HG03575 (cell line): ENCODE results near the gene SLC2A1.

Experiments
- ATAC-seq: cut with Tn5 transposase; IDR thresholded peaks from one replicate; pipeline ENCODE4 v1.9.1; 2021; ENCODE audit not compliant: unreplicated experiment, insufficient number of reproducible peaks, low FRiP score; ENCODE audit errors: extremely low read depth

SLC2A1 gene

DNA sequence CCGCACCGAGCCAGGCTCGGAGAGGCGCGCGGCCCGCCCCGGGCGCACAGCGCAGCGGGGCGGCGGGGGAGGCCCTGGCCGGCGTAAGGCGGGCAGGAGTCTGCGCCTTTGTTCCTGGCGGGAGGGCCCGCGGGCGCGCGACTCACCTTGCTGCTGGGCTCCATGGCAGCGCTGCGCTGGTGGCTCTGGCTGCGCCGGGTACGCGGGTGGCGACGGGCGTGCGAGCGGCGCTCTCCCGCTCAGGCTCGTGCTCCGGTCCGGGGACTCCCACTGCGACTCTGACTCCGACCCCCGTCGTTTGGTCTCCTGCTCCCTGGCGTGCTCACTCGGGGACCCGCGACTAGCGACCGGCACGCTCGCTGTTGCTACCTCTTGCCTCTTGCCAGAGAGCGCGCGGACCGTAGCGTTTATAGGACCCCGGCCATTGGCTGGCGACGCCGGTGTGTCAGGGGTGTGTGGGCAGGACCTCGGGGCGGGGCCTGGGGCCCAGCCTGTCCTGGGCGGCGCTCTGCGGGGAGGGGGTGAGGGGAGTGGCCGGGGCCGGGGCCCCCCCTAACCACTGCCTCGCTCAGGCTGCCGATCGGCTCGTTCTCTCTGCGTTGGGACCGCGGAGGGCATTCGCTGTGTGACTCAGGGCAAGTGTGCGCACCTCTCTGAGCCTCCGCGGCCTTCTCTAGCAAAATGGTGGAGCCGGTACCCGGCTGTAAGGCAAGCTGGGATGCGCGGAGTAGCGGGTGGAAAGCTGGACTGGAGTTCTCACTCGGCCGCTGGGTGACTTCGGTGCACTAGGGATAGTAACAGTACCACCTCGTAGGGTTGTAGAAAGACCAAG, at the start of gene SLC2A1:
SLC2A1 (minus strand) TSS at position 381 of the 832 bp plus-strand sequence; CDS start at position 164, 217 bp downstream.
- peak; percentile 43 for ATAC-seq

DNA sequence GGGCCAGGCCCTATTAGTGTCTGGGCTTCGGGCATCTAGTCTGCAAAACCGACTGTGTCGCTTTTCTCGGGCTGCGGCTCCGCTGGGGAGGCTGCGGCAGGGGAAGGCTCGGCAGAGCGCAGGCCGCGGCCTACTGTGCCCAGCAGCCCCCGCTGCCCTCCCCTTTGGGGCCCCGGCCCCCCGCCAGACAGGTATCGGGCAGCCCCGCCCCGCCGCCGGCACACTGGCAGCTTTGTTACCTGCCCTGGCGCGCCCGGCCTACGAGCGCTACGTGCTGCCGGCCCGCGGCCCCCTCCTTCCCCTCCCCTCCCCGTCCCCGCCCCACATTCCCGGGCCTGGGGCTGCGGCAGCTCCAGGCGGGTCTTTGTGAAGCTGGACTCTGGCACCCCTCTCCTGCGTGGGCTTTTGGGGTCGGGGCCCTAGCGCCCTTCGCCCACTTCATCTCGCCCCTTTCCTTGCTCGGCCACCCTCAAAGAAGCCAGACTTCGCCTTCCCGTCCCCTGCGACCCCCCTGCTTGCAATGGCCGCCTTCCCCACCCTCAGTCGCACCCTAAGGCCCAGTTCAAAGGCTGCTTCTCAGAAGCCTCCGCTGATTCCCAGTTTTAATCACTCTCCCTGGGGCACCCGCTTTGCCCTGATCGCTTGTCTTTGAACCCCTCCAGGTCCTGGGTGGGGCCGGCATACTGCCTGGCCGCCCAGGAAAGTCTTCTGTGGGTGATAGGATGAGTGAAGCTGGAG, 48.9 kb upstream of the SLC2A1 start:
- ATAC-seq: no peak

DNA sequence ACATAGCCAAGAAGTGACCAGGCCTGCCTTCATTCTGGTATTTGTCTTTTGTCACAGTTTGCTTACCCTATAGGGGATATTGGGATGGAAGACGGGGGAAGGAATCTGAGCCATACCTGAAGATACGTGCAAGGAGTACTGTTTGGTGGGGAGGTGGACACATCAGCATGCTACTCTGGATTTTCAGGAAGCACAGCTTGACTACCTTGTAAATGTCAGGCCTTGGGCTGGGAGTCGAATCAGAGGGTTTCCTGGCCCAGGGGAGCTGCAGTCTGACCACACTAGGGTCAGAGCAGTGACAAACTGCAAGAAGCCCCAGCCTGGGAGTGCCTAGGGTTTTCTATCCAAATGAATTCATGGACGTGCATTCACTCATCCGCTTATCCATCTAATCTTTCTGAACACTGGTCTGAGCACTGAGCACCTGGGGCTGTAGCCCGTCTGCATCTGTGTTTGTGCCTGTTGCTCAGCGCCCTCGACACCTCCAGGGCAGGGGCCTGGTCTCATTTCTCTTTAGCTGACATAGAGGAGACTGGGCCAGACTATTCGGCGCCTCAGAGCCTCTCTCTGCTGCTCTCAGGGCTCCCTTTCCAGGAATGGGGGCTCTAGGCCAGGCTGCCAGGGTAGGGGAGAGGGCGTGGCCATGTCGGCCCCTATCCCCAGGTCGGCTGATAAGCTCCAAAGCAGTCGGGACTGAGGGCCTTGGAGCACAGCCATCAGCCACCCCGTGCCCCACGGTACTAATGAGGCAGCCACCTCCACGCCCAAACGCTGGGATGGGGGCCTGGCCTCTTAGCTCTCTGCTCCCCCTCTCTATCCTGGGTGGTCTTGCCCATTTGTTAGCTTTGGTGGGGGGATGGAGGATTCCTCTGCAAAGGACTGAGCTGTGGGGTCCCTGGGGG, 47.0 kb upstream of the SLC2A1 start:
- no peak for ATAC-seq

DNA sequence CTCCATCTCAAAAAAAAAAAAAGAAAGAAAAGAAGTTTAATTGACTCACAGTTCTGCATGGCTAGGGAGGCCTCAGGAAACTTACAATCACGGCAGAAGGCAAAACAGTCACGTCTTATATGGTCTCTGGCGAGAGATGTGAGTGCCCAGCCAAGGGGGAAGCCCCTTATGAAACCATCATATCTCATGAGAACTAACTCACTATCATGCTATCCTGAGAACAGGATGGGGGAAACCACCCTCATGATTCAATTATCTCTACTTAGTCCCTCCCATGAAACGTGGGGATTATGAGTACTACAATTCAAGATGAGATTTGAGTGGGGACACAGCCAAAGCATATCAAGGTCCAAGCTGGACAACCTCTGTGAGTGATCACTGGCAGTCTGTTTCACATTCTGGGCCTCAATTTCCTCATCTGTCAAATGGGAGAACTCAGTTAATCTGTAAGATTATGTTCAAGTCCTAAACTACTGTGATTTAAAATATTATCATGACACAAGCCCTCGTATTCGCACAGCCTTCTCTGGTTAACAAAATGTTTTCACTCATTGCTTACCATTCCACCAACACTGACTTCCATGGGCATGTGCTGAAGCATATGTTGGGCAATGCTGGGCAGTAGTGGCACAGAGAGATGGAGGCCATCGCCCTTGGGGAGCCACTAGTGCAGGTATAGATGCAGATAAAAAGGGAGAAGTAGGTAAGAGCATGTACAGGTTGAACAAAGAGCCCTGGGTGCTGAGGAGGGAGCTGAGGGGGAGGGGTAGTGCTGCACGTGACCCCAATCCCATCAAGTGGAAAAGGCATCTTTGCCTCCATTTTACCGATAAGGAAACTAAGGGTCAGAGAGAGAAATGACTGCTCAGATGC, 46.2 kb upstream of the SLC2A1 start:
- no peak for ATAC-seq

DNA sequence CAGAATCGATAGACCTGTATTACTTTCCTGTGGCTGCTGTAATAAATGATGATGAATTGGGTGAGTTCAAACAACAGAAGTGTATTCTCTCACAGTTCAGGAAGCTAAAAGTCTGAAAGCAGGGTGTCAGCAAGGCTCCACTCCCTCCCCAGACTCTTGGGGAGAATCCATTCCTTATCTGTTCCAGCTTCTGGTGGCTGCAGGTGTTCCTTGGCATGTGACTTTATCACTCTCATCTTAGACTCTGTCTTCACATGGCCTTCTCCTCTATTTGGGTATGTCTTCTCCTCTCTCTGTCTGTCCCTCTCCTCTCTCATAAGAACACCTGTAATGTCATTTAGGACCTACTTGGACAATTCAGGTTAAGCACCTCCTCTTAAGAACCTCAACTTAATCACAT, 44.1 kb upstream of the SLC2A1 start:
- no peak for ATAC-seq

DNA sequence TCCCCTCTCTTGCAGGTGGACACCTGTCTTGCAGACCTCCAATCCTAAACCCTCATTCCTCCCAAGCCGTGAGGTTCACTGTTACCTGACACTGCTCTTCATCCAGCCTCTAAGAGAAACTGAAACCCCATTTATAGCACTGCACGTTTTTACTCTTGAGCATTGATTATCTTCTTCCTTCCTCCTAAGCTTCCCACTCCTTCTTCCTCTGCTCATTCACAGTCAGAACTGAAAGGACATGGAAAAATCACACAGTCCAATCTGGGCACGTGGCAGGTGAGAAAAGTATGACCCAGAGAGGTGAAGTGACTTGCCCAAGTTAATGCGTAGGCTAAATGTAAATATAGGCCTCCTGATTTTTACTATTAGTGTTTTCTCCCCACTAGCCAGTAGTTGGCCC, 43.4 kb upstream of the SLC2A1 start:
- no peak for ATAC-seq

DNA sequence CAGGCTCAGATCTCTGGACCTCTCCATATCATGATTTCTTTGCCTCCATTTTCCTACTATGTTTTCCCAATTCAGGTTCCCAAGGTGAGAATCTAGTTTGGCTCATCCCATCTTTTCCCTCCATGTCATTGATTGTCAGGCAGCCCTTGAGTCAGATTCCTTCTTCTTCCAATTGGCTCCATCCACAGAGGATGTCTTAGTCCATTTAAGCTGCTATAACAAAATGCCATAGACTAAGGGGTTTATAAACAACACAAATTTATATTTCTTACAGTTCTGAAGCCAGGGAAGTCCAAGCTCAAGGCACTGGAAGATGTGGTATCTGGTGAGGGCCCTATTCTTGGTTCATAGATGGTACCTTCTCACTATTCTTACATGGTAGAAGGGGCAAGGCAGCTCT, 42.8 kb upstream of the SLC2A1 start:
- ATAC-seq: no peak

DNA sequence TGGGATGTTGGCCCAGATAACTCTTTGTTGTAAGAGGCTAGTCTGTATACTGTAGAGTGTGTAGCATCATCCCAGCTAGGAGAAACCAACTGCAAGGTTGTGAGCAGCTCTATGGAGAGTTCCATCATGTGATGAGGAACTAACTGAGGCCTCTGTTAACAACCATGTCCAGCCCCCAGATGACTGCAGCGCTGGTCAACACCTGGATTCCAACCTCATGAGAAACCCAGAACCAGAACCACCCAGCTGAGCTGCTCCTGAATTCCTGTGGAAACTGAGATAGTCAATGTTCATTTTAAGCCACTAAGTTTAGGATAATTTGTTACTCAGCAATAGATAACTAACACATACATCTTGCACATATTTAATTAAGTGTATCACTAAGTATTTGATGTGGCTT, 41.6 kb upstream of the SLC2A1 start:
- no peak for ATAC-seq

DNA sequence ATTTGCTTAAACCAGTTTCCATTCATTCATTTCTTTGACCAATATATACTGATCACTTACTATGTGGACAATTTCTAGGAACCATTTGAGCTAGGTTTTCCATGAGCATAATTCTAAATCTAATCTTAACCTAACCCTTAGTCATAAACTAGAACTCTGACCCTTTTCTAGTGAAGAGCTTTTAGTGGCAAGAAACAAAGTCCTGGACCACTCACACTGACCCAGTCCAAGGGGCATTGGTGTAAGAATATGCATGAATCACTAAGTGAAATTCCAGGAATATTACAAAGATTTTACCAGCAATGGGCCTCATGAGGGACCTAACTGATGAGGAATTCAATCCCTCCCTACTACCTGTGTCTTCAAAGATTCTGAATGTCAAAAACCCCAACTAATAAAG, 40.6 kb upstream of the SLC2A1 start:
- no peak for ATAC-seq

DNA sequence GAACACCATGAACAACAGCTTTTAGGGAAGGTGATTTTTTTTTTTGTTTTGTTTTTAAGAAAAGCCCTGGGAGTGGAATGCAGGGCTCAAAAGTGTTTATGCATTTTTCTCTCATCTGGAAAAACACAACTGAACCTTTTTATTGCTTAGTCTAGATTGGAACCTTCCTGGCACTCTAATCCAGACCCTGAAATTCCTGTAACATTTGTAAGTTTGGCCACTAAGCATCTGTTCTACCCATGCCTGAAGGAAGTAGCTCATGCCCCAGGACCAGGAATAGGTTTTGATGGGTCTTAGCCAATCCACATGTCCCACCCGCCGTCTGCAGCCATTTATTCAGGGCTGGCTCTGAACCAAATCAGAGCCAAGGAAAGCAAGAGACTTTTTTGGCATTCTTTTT, 39.7 kb upstream of the SLC2A1 start:
- ATAC-seq: no peak

DNA sequence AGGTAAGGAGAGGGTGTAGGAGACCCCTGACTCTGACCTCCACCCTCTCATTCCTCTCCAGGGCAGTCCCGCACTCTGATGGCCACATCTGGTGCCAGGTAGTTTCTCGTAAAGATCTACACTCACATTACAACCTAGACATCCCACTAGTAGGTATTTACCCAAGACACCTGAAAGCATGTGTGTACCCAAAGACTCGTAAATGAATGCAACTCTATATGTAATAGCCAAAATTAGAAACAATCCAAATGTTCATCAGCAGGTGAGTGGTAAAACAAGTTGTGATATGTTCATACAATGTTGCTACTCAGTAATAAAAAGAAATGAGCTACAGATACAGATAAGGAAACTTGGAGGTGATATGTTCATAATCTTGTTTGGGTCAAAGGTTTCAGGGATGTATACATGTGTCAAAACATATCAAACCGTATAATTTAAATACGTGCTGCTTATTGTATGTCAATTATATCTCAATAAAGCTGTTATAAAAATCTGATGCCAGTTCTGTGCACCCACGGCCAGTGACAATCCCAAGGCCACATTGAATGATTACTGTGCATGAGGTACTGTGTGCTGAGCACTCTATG, 37.8 kb upstream of the SLC2A1 start:
- ATAC-seq: no peak

DNA sequence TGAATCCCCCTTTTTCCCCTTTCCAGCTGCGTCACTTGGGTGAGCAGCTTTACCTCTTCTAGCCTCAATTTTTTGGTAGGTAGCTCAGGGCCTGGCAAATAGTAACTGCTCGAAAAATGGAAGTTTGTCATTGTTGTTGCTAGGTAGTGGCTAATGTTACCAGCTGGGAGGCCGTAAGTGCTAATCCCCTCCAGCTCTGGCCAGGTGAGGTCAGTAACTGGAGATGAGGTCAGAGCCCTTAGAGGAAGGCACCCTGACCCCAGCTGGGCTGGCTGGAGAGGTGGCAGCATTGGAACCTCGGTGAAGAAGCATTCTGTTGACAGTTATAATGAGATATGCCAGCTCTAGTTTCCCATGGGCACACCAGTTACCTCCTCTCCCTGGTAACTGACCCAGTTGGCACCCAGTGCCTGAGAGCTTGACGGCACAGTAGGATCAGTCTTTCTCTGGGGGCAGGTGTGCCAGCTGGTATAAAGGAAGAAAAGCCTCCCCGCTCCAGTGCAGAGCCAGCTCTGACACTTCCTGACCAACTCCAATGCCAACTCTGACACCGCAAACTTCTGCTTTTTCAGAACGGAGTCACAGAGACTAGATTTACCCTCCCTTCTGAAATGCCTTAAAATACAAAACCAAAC, 35.0 kb upstream of the SLC2A1 start:
- ATAC-seq: no peak

DNA sequence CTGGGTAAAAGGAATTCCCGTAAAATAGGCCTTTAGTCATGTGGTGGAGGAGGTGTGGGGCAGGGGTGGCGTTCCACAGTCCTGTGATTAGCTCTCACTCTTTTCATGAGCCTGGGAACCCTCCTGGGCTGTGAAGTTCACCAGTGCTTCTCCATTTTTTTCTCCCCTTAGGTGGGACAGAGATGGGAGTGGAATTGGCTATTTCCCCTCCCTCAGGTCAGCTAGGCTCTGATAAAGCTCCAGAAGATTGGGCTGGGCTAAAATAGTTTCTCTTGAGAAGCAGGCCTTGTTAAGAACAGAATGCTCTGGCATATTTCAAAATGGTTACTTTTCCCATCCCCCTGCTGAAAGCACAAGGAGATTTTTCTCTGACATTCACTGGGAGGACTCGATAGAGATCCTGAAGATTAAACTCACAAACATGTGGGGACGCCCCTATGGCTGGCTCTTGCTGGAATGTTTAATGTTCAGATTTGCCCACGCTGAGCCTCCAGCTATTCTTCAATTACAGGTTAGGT, 33.4 kb upstream of the SLC2A1 start:
- ATAC-seq: no peak

DNA sequence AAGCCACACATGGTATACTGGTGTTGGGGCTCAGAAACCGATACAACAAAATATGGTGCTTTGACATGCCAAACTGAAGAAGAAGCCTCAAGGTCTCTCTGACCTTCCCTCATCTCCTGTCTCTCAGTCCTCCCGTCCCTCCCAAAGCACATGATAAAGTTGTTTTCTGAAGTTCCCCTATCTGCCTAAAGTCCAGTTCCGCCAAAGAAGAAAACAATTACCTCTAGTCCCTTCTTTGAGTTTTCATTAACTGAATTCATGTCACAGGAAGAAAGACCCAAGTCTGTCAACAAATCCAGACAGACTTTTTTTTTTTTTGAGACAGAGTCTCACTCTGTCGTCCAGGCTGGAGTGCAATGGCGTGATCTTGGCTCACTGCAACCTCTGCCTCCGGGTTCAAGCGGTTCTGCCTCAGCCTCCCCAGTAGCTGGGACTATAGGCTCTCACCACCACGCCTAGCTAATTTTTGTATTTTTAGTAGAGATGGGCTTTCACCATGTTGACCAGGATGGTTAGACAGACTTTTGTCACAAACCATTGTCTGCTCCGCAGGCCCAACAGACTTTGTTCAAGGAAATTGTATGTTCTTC, 32.2 kb upstream of the SLC2A1 start:
- no peak for ATAC-seq

DNA sequence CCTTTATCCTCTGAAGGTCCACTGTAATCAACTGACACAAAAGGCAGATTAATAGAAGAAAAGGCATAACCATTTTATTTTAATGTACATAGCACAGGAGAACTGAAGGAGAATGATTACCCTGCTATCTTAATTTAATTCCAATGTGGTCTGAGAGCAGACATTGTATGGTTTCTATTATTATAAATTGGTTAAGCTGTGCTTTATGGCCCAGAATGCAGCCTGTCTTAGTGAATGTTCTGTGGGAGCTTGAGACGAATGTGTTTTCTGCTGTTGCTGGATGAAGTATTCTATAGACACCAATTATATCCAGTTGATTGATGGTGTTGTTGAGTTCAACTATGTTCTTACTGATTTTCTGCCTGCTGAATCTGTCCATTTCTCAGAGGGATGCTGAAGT, 25.0 kb upstream of the SLC2A1 start:
- no peak for ATAC-seq

DNA sequence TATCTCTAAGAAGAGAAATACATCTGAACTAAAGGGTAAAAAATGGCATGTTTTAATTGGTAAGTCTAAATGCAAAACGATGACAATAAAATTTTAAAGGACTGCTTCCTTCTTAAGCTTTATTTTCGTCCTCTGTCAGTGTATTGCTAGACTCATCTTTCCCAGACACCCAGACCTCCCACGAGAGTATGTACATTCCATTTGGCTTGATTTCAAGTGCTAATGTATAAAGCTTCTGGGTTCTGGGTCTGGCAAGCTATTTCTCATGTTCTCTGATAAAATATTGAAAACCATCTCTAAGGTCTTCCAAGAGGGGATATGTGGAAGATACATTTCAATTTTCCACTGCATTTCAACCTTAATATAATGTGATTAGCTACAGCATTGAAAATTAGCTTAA, 24.6 kb upstream of the SLC2A1 start:
- ATAC-seq: no peak

DNA sequence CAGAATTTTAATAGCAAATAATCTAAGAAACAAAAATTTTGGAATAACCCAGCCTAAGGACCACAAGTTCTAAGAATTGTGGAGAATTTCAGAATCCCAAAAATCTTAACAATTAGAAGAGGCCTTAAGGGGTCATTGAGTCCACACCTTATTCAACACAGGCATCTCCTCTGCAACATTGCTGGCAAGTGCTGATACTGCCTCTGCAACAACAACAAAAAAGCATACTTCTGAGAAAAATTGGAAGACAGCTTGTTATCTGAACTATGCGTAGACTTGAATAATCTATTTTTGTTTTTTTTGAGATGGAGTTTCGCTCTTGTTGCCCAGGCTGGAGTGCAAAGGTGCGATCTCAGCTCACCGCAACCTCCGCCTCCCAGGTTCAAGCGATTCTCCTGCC, 24.0 kb upstream of the SLC2A1 start:
- no peak for ATAC-seq
